HG02885 (cell line): ENCODE results near the gene MANBA.
"Not testable (repeated sequence)": the region's sequence is repeated elsewhere in the genome, so short reads cannot be mapped to it uniquely, and the experiment has no call there.

Source experiments
- ATAC-seq: cut with Tn5 transposase; IDR thresholded peaks from one replicate; pipeline ENCODE4 v1.9.1; 2021; ENCODE audit warnings: mild to moderate bottlenecking; ENCODE audit not compliant: unreplicated experiment, poor library complexity

The MANBA gene

DNA sequence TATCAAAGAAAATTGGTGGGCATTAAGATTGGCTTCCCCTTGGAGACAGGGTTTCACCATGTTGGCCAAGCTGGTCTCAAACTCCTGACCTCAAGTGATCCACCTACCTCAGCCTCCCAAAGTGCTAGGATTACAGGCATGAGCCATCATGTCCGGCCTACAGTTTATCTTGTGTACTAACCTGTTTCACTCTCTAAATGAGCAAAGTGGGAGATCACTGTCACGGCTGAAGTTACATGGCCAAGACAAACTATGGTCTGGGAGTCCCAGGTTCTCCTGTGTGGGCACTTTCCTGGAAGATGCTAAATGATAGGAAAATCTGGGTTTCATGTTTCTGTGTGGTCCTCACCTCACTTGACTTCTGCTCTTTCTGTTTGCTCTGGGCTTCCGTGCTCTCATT, 33.8 kb downstream of the MANBA start:
- peak; percentile 73 for ATAC-seq

DNA sequence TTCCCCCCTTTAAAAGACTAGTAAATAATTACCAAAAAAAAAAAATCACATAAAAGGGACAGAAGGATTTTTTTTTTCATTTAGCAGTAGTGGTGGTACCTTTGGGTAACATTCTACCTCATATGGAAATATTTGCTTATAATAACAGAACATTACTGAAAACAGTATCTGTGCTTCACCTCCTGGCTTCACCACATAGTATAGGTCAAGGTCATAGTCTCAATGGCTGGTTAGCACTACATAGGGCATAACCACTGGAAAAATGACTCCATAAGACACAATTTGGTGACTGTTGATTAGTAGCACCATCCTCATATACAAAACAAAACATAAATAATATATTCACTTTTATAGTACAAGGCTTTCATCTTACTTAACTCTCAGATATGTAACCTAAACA, 34.7 kb downstream of the MANBA start:
- no peak for ATAC-seq

DNA sequence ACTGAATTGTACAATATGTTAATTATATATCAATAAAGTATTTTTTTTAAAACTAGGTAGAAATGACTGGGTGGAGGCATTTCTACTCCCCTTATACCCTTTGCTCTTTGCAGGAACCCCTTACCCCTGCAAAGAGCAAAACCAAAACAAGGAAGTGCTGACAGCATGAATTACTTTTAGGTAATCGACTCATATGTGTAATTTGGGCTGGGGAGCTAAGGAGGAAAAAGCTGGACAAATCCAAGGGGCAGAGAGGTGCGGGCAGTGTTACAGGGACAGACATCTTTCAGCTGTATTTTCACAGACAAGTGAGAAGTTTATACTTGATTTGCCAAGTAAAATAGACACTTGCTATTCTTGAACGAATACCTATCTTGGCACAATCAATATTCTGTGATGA, 35.5 kb downstream of the MANBA start:
- no peak for ATAC-seq

DNA sequence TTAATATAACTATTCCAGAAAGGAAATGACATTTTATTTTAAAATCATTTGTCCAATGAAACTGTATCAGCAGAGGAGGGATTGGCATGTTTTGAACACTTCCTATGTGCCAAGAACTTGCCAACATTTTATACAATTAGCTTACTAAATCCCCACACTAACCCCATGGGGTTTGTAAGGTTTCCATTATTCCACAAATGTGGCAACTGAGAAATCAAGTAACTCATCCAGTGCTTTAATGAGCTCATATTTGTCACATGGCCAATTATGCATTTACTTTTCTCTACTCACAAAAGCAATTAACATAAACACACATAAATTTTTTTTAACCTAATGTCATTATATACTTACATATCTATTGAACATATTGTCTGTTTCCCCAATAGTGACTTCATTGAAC, 37.3 kb downstream of the MANBA start:
- ATAC-seq: no peak

DNA sequence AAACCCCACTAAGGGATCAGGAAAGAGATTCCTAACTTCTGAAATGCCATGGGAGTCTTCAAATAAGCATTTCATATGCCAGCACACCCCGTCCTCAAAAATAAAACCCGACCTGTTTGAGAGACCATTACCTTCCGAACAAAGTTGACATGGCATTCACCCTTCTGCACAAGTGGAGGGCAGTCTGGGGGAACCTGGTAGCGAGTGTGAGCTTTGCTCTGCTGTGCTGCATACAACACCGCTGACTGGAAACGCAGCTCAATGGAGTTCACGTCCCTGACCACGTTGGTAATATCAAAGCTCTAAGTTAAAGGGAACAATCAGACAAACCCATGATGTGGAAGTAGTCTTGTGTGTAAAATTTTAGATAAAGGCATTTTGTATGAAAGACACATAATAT, 38.0 kb downstream of the MANBA start:
- no peak for ATAC-seq

DNA sequence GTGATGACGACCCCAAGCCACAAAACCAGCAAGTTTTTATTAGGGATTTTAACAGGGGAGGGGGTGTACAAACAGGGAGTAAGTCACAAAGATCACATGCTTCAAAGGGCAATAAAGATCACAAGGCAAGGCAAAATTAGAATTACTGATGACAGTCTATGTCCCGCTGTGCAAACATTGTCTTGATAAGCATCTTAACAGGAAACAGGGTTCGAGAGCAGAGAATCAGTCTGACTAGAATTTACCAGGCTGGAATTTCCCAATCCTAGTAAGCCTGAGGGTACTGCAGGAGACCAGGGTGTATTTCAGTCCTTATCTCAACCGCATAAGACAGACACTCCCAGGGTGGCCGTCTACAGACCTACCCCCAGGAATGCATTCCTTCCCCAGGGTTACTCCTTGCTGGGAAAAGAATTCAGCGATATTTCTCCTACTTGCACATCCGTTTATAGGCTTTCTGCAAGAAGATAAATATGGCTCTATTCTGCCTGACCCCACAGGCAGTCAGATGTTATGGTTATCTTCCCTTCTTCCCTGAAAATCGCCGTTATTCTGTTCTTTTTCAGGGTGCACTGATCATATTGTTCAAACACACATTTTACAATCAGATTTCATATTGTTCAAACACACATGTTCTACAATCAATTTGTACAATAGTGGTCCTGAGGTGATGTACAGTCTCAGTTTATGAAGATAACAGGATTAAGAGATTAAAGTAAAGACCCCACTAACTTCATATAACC, 41.8 kb downstream of the MANBA start:
- ATAC-seq: not testable (repeated sequence)

DNA sequence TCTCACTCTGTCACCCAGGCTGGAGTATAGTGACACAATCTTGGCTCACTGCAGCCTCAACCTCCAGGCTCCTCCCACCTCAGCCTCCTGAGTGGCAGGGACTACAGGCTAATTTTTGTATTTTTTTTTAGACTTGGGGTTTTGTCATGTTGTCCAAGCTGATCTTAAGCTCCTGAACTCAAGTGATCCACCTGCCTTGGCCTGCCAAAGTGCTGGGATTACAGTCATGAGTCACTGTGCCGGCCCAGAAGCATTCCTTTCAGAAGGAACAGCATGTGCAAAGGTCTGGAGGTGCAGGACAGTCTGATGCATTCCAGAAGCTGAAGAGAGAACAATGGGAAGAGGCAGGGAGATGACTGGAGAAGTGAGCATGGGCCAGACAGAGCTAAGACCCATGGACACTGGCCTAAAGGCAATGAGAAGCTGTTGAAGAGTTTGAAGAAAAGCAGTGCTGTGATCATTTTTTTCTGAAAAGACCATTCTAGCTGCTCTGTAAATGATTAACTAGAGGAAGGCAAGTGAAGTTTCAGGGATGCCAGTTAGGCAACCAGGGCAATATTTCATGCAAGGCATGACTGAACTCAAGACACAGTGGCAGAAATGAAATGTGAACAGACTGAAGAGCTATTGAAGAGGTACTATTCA, 43.2 kb downstream of the MANBA start:
- no peak for ATAC-seq

DNA sequence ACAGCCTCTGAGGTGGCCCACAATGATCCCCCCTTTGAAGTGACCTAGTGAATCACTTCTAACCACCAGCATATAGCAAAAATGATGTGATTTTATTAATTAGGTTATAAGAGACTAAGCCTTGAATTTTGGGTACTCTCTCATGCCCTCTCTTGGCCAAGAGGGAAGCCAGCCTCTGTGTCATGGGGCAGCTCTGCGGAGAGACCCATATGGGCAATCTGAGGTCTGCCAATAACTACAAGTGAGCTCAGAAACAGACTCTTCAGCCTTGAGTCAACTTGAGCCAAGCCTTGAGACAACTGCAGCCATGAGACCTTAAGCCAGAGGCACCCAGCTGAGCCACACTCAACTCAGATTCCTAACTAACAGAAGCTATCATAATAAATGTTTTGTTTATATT, 45.7 kb downstream of the MANBA start:
- no peak for ATAC-seq

DNA sequence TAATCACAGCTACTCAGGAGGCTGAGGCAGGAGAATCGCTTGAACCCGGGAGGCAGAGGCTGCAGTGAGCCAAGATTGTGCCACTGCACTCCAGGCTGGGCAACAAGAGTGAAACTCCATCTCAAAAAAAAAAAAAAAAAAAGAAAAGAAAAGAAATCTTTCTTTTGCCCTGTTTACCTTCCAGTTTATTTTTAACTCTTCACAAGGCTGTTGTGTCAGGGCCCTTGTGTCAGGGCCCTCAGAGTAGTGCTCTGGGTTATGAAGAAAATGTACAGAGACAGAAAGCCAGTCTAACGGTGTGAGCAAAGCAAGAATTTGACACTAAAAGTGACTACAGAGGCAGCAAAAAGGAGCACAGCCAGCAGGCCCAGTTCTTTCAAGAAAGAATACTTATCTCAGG, 47.0 kb downstream of the MANBA start:
- ATAC-seq: not testable (repeated sequence)

DNA sequence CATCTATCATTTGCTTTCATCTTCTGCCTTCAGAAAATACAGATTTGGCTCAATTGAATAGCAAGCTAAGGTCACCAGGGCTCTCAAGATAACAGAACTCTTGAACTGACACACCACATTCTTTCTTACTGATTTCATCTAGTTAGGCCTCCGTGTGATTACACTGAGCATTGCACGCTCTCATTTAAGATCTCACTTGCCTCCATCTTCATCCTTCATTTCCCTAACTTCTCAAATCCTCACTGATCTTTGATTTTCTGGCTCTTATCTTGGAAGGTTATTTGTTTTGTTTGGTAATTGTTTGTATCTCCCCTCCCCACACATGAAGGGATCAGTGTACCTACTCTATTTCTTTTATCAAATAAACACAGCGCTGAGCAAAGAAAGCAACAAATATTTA, 47.7 kb downstream of the MANBA start:
- no peak for ATAC-seq

DNA sequence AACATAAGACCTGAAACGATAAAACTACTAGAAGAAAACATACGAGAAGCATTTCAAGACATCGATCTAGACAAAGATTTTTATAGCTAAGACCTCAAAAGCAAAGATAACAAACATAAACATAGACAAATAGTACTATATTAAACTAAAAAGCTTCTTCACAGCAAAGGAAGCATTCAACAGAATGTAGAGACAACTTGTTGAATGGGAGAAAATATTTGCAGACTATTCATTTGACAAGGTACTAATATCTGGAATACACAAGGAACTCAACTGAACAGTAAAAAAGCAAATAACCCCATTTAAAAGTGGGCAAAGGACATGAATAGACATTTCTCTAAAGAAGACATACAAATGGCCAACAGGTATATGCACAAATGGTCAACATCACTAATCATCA, 49.8 kb downstream of the MANBA start:
- no peak for ATAC-seq

DNA sequence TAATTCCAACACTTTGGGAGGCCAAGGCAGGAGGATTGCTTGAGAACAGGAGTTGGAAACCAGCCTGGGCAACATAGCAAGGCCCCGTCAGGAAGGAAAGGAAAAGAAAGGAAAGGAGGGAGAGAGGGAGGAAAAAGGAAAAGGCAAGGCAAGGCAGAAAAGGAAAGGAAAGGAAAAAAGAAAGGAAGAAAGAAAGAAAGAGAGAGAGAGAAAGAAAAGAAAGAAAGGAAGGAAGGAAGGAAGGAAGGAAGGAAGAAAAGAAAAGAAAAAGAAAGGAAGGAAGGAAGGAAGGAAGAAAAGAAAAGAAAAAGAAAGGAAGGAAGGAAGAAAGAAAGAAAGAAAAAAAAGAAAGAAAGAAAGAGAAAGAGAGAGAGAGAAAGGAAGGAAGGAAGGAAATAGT, 51.7 kb downstream of the MANBA start:
- not testable (repeated sequence) for ATAC-seq

DNA sequence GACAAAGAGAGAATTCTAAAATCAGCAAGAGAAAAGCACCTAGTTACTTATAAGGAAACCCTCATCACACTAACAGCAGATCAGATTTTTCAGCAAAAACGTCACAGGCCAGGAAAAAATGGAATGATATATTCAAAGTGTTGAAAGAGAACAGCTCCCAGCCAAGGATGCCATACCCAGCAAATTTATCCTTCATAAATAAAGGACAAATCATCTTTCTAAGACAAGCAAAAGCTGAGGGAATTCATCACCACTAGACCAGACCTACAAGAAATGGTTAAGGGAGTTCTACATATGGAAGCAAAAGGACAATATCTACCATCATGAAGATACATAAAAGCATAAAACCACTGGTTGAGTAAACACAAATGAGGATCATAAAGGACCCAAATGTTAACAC, 53.6 kb downstream of the MANBA start:
- no peak for ATAC-seq

DNA sequence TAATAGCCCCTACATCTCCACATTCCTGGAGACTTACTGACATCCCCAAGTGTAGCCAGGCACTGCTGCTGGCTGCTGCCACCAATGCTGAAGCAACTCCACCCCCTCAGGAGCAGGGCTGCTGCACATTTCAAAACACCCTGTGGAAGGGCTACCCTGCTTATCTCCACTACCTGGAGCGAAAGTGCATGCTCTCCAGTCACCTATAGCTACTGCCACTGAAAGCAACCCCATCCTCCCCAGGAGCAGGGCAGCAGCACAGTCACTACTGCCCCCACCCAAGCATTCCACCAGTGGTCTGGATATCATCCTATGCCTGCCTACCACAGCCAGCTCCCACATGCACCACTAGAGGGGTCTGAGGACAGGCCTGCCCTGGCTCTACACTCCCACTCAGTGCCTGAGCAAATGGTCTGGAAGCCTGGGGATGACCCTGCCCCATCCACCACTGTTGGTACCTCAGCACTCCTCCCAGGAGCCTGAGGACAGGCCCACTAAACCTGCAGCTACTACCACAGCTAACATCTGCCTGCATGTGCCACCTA, 55.3 kb downstream of the MANBA start:
- ATAC-seq: no peak

DNA sequence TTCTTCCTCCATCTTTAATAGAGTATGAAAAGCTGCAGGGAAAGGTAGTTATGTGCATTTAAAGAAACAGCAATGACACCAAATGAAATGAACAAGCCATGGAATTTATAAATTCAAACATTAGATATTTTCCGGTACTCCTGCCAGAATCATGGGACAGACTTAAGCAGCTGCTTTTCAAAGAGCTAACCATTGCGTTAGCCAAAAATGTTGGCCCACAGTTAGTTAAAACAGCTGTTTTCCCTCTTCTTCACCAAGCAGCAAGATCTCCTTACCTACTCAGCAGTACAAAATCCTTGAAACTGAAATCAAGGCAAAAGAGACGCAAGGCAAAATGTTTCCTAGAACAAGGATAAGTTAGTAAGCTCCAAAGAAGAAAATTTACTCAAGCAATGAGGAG, 64.0 kb downstream of the MANBA start:
- ATAC-seq: no peak

DNA sequence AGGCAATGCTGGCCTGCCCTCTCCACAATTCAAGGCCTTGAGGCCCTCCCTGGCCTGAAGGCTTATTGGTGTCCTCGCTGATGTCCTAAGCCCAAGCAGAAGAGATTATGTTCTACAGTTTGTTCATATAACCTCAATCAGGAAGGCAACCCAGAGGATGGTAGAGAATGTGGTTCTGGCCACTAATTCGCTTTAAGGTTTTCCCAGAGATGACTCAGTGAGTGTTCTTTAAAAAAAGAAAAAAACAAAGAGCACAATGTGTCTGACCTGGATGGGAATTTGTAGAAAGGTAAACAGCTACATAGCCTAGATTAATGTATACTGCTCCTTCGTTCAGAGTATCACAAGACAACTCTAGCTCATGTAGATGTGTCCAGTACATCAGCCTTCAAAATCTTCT, 66.0 kb downstream of the MANBA start:
- no peak for ATAC-seq

DNA sequence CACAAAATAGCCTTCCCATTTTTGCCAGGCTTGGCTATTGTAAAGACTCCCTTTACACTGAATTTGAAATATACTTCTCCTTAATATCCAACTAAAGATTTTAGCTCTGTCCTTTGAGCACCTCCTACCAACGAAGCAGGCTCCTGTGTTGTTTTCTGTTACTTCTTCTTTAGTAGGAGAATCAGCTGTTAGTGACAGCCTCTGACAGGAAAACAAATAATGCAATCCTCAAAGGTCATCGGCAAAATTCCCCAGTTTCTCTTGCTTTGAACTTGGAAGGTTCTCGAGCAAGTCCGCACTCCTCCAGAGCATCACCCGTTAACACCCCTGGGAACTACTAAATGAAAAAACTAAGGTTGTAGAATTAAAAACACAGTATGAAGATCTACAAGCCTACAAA, 66.9 kb downstream of the MANBA start:
- no peak for ATAC-seq

DNA sequence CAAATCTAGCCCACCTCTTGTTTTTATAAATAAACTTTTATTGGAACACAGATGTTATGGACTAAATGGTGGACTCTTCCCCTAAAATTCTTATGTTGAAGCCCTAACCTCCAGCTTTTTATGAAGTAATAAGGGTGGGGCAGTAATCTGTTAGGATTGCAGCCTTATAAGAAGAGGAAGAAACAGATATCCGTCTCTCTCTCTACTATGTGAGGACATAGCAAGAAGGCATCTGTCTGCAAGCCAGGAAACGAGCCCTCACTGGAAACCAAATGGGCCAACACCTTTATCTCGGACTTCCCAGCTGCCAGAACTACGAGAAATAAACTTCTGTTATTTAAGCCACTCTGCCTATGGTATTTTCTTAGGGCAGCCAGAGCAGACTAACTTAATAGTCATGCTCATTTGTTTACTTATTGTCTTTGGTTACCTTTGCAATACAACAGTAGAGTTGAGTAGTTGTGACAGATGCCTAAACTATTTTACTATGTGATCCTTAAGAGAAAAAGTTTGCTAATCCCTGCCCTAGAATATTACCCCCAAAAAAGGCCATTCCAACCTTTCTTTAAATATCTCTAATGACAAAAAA, 67.4 kb downstream of the MANBA start:
- no peak for ATAC-seq

DNA sequence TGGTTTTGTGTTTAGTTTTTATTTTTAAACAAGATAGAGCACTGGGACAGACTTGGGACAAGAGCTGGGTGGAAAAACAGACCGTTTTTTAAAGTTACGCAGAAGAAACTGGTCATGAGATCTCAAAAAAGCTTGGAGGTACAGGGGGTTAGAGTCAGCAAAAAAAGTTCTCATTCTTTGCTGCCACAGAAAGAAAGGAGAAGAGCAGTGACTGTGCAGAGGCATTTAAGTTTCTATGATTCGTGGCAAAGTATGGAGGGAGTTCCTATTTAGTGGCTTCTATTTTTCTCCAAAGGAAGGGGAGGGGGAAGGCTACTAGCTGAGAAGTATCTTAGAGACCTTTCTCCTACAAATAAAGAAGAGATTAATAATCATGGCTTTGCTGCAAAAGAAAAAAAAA, 68.3 kb downstream of the MANBA start:
- ATAC-seq: no peak

DNA sequence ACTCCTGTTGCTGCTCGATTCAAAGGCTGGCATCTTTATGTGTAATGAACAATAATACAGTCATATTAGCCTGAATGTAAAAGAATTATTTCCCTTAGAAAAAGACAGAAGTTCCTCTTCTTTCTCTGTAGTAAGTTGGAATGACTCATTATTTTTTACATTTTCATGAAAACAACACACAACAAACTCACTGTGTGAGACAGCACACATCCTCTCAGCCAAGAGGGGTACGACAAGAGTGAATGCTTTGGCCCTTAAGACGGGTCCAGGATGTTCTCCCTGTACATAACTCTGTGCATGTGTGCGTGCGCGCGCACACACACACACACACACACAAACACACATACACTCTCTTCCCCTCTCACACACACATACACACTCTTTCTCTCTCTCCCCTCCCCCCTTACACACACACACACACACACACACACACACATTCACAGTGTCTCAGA, 72.8 kb downstream of the MANBA start:
- peak; percentile 35 for ATAC-seq

DNA sequence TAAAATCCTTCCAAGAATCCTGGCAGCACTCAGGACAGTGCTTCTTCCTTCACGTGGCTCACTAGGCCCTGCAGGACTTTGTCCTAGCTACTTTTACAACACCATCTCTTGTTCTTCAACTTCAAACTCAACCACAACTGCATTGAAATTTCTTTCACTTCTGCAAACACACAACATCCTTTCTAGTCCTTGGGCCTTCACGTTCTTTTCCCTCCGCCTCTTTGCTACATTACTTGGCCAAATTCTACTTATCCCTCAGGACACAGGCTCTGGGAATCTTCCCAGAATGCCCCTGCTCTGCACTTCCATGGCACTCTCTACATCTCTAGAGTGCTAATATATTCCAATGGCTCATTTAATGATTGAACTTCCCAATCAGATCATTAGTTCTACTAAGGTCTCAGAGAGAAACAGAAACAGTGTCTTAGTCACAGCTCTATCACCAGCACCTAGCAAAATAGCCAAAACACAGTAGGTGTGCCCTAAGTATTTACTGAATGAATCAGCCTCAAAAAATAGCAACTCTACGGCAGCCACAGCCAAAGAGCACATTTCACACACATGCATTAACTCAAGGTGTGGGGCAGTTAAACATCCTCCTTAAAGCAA, 73.3 kb downstream of the MANBA start:
- ATAC-seq: peak; percentile 92
